Stimulated activated CD8-positive, alpha-beta memory T cell treated with anti-CD3 and anti-CD28 coated beads, Interleukin-4, amount 100 ng/mL, for 24 hours (primary cell): Measurements from ENCODE around the gene GLCCI1.

Experiments used
- DNase-seq: peaks from one replicate; pipeline ENCODE4 v3.0.0-alpha.2; 2020; ENCODE audit warnings: low read depth

GLCCI1 gene

GRCh38 chr7:8131694-8132605 is 163.4 kb downstream of the GLCCI1 start:
- no peak for DNase-seq

GRCh38 chr7:8133188-8133848 is 164.7 kb downstream of the GLCCI1 start:
- no peak for DNase-seq

GRCh38 chr7:8134089-8134733 is 165.6 kb downstream of the GLCCI1 start:
- DNase-seq, result no peak

GRCh38 chr7:8135417-8135816 is 166.8 kb downstream of the GLCCI1 start:
- no peak for DNase-seq

- DNase-seq, result no peak
These were observed 167.6 kb downstream of the GLCCI1 start for GRCh38 chr7:8136051-8136730.
